Stimulated activated CD4-positive, alpha-beta T cell treated with anti-CD3 and anti-CD28 coated beads, Interleukin-4, amount 100 ng/mL, for 1 hour (primary cell): ENCODE measurements around the gene COL6A3.
A peak's percentile ranks its signal among the peaks of the same experiment; 100 is the strongest.

Experiments used
- DNase-seq: peaks from one replicate; pipeline ENCODE4 v3.0.0-alpha.2; 2020

Gene COL6A3

GRCh38 chr2:237438080-237438940, 24.3 kb upstream of the COL6A3 start:
- DNase-seq: no peak

- no peak for DNase-seq
These were observed 23.6 kb upstream of the COL6A3 start for GRCh38 chr2:237437566-237437965.

GRCh38 chr2:237435844-237436587, 22.1 kb upstream of the COL6A3 start:
- DNase-seq: no peak

- DNase-seq: peak; percentile 77
These were observed 20.9 kb upstream of the COL6A3 start for GRCh38 chr2:237434866-237435311.

- DNase-seq: no peak
These were observed 20.1 kb upstream of the COL6A3 start for GRCh38 chr2:237433920-237434676.

- DNase-seq: peak; percentile 82
These were observed 18.6 kb upstream of the COL6A3 start for GRCh38 chr2:237432484-237433092.

- DNase-seq: no peak
These were observed 17.9 kb upstream of the COL6A3 start for GRCh38 chr2:237431837-237432236.

GRCh38 chr2:237431372-237431771, 17.4 kb upstream of the COL6A3 start:
- no peak for DNase-seq

- DNase-seq: no peak
These were observed 16.9 kb upstream of the COL6A3 start for GRCh38 chr2:237430861-237431260.

- no peak for DNase-seq
These were observed 15.8 kb upstream of the COL6A3 start for GRCh38 chr2:237429753-237430152.

GRCh38 chr2:237427769-237428506, 14.0 kb upstream of the COL6A3 start:
- peak; percentile 74 for DNase-seq

GRCh38 chr2:237426517-237426916, 12.6 kb upstream of the COL6A3 start:
- no peak for DNase-seq

- no peak for DNase-seq
These were observed 11.4 kb upstream of the COL6A3 start for GRCh38 chr2:237425320-237425719.

- DNase-seq: no peak
These were observed 10.6 kb upstream of the COL6A3 start for GRCh38 chr2:237424544-237424943.

- DNase-seq: no peak
These were observed 9.9 kb upstream of the COL6A3 start for GRCh38 chr2:237423891-237424290.

GRCh38 chr2:237422309-237422708, 8.3 kb upstream of the COL6A3 start:
- DNase-seq: no peak

- DNase-seq: peak; percentile 84
These were observed 7.7 kb upstream of the COL6A3 start for GRCh38 chr2:237421542-237422116.

GRCh38 chr2:237418300-237418699, 4.3 kb upstream of the COL6A3 start:
- no peak for DNase-seq

- DNase-seq: no peak
These were observed 782 bp downstream of the COL6A3 start for GRCh38 chr2:237412988-237413776.

GRCh38 chr2:237412646-237412987, 1.3 kb downstream of the COL6A3 start:
- no peak for DNase-seq
